Gastrocnemius medialis (tissue), 4 donors: ENCODE results near the gene MYCBP2.

ENCODE experiments used
- POLR2A ChIP-seq, 2 donors: fragments of 450-650 bp; IDR thresholded peaks; one replicate each; pipeline ENCODE4 v1.6.1; 2017; ENCODE audit warnings: antibody characterized with exemption in 2 of 2, mild to moderate bottlenecking in 2 of 2, moderate library complexity in 2 of 2
- TF ChIP-seq, protein P1 (sequence below), 5 experiments: fragments of 450-650 bp in 3 of 5; fragments of 200-600 bp in 2 of 5; sonication (generic) in 2 of 5; IDR thresholded peaks in 4 of 5; conservative IDR thresholded peaks in 1 of 5; 1 replicate in 4 of 5; 2 replicates in 1 of 5; pipeline ENCODE4 v1.5.1; 2016 to 2019; ENCODE audit warnings: antibody characterized with exemption in 5 of 5, mild to moderate bottlenecking in 3 of 5, moderate library complexity in 3 of 5

DNA sequence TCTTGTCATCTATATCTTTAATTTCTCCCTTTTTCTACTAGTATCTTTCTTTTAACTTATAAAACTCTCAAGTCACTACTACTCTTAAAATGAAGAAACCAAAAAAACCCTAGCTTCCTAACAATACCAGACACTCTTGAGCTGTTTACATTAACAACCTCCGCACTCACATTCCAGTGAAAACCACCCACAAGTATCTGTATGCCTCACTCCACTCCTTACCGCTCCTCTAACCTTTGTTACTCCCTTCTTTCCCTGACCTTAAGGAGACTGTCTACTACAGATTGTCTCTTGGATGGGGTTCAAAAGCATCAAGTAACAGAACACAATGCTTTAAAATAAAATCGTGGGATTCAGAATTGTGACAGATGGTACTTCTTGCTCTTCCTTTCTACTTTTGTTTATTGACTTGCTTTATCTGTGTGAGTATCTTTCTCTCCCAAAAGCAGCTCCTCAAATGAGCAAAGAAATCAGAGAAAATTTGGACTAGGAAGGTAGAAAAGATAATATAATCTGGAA, 189.9 kb downstream of the MYCBP2 start:
- TF ChIP-seq, protein P1, sequence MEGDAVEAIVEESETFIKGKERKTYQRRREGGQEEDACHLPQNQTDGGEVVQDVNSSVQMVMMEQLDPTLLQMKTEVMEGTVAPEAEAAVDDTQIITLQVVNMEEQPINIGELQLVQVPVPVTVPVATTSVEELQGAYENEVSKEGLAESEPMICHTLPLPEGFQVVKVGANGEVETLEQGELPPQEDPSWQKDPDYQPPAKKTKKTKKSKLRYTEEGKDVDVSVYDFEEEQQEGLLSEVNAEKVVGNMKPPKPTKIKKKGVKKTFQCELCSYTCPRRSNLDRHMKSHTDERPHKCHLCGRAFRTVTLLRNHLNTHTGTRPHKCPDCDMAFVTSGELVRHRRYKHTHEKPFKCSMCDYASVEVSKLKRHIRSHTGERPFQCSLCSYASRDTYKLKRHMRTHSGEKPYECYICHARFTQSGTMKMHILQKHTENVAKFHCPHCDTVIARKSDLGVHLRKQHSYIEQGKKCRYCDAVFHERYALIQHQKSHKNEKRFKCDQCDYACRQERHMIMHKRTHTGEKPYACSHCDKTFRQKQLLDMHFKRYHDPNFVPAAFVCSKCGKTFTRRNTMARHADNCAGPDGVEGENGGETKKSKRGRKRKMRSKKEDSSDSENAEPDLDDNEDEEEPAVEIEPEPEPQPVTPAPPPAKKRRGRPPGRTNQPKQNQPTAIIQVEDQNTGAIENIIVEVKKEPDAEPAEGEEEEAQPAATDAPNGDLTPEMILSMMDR (IDR thresholded peaks at IDR 0.05 in 4 of 5, conservative IDR thresholded peaks at IDR 0.05 in 1 of 5), result no peak
- TF ChIP-seq POLR2A (IDR thresholded peaks at IDR 0.05), result no peak
